ENCODE data around the gene EPB41L2. TPM values are rescaled to one million over a fixed set of nuclear protein-coding genes. Genes with fewer than 3 reads are reported as not detected.
"Not testable (repeated sequence)": the region's sequence is repeated elsewhere in the genome, so short reads cannot be mapped to it uniquely, and the experiment has no call there.

Gene EPB41L2
- polyA plus RNA-seq, 1 donor = 200 TPM

DNA sequence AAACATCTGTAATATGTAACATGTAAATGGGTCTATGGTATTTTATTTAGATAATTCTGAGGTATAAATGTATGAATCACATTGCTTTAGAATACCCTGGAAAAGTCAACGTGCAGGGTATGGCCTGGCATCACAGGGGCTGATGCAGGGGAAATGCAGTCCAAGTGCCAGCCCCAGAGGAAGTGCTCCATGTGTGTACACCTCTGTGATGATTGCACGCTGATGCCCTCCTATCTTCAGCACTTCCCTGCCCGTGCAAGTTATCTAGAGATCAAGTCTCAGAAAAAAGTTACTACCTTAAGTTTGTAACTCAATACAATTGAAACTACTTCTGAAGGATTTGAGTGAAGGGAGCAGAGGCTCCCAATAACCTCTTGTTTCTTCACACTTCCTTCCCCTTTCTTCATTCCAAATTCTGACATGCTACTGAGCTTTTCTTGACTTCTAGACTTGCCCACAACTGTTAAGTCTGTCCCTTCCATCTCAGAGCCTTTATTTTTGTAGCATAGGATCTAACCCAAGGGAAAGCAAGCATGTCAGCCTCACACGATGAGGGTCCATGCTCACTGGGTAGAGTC is 233.6 kb downstream of the EPB41L2 start:
- no peak for DNase-seq

DNA sequence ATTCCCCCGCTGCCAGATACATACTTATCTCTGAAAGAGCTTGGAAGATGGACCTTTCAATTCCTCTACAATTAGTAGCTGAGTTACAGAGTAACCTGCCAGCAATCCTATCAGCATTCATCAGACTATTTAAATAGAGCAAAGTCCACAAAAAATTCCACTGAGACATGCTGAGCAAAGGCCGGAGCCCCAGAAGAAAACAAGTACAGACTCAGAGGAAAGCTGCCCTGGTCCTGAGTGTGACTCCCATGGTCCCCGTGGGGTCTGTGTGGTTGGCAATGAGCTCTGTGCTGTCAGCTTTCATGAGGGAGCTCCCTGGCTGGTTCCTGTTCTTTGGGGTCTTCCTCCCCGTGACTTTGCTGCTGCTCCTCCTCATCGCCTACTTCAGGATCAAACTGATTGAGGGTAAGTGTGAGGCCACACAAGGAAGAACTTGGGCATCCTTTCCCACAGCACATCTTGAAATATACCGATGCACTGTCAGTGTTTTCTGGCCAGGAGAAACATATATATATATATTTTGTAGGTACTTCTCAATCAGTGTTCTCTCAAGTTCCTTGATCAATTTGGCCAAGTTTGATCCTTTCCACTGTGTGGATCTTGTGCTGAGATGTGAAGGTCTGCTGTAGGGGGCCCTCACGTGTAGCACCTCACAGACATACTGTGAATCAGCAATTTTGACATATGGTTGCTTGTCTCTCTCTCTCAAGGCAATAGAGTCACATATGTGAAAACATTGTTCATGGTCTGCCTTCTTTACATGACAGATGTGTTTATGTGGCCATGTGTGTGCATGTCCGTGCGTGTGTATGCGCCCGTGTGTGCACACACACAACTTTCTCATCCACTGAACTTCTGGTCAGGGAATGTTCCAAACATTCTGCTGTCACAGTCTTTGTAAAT is 235.5 kb downstream of the EPB41L2 start, which contains the start of gene SMLR1:
TSS of gene SMLR1 (plus strand) at position 160 of the 903 bp plus-strand sequence. CDS start at position 168, 8 bp downstream.
- no peak for DNase-seq

DNA sequence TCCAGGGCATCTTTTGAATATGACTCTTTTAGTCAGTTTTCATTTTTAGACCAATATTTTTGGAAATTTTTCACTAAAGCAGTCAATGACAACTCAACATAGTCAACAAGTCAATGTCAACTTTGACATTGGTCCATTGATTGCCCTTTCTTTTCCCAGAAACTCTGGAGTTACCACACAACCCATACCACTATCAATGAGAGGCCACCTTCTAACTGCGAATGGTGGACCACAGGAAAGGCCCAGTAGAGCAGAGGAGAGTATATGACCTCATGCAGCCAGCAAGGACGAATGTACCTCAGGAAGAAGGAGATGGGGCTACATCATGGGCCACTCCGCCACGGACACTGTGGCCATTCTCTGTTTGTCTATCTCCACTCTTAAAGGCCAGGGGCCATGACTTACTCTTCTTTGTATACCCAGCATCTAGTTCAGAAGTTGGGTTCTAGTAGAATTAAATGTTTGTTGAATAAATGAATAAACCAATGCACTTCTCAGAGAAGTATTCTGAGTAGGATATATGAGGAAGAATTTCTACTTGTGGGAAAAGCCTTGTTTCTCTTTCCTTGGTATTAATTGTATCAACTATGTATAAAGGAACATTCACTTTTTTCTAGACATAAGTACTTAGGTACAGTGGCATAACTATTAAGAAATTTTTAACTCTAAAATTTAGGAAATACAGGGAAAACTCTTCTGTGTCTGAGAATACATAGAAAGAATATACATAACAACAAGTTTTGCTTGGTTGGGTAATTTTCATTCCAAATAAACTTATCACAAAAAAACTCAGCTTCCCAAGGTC is 236.4 kb downstream of the EPB41L2 start:
- DNase-seq = no peak

DNA sequence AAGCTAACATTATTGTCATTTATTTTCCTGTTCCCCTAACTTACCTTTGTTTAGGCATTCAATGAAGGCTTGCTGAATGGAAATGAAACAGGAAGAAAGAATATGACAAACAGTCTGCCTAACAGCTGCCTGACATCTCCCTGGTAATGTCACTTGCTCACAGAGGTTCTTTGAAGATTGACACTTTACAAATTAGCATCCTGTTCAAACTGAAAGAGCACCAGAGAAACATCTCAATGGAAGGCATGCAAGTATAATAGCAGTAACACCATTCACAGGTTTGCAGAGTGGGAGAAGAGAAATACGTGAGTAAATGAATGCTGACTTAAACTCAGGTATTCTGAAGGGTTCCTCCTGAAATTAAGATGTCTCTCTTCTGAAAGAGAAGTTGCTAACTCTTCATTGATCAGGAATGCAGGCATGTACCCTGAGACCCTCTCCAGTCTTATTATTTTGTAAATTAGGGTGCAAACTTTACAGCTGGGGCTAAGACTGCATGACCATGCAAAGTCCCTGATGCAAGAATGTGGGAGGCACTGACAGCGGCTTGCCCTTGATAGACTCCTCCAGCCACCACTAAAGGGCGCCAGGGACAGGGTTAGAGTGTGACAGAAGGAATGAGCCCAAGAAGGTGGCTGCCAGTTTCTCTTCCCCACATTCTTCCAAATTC is 237.1 kb downstream of the EPB41L2 start:
- DNase-seq = no peak

DNA sequence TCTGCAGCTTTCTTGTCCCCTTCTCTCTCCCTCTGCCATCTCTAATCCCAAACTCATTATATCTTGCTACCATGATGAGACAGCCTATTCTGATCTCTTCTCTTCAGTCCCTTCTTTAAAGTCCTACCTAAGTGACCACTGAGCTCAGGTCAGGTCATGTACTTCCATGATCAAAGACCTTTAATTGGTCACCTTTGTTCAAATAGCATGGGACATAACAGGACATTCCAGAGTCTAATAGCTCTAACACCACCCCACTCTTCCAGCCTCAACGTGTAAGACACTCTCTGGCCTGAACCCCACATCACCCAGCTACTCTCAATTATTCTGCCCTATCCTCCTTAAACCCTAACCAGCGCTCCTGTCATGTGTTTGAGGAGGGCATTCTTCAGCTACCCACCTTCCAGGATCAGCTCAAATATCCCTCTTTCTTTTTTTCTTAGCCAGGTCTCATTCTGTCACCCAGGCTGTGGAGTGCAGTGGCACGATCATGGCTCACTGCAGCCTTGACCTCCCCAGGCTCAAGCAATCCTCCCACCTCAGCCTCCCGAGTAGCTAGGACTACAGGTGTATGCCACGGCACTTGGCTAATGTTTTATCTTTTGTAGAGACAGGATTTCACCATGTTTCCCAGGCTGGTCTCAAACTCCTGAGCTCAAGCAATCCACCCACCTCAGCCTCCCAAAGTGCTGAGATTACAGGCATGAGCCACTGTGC is 237.9 kb downstream of the EPB41L2 start:
- DNase-seq = no peak

DNA sequence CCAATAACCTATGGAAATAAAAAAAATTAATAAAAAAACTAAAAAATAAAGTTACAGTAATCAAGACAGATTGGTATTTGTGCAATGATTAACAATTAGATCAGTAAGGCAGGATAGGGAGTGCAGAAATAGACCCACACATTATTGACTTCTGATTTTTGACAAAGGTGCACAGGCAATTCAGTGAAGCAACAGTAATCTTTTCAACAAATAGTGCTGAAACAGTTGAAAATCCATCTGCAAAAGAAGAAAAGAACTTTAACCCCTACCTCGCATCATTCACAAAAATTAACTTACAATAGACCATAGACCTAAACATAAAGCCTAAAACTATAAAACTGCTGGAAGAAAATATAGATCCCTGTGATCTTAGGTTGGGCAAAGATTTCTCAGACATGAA is 240.3 kb downstream of the EPB41L2 start:
- no peak for DNase-seq

DNA sequence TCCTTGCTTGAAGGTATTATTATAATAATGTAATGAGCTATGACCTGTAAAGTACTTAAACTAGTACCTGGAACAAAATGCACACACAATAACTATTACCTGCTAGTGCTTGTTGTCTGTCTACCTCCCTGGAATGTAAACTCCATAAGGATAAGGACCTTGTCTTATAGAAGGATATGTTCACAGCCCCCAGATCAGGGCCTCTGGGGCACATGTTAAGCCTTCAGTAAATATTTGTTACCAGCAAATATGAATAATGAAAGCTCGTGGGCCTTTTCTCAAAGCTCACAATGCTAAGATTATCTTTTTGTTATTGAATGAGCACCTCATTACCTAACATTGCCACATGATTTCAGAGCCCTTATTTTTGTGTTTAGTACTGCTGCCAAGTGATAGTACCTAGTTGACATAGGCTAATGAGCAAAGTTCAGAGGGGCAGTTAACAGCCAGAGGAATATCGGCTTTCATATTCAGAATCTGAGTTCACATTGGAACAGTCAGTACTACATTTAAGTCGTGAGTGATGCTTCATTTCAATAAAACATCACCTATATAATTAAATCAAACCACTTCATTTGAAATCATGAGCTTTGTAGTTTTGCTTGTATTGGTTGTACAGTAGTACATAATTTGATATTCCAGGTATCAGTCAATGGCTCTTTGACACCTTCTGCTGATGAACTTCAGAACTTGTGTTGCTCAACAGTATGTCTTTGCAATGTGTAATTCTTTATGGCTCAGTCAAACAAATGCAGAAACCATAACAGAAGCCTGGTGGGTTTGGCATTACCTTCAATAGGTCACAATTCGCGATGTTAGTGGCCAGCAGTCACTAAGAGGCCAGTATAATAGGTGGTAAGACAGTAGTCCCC is 247.6 kb downstream of the EPB41L2 start:
- DNase-seq = no peak

DNA sequence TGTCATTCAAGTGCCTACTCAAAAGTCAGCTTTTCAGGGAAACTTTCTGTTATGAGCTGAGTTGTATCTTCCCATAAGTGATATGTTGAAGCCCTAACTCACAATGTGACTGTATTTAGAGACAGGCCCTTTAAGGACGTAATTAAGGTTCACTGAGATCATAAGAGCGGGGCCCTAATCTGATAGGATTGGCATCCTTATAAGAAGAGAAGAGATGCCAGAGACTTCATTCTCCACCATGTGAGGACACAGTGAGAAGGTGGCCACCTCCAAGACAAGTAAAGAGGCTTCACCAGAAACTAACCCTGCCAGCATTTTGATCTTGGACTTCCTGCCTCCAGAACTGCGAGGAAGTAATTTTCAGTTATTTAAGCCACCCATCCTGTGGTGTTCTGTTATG is 248.5 kb downstream of the EPB41L2 start:
- no peak for DNase-seq

DNA sequence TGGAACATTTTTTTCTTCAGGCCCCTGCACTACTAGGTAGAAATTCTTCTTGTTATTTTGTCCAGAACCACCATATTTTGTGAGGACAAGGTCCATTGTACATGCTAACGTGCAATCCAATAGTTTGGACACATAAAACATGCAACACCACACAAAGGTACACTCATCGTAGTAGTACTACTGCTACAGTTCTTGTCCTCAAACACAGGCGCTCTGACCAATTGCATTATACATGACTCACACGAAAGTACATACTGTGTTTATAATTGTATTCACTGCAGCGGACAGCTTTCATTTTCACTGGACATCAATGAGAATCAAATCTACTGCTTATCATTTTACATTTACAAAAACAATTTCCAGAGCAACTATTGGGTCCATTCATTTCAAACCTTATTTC is 251.1 kb downstream of the EPB41L2 start:
- no peak for DNase-seq

DNA sequence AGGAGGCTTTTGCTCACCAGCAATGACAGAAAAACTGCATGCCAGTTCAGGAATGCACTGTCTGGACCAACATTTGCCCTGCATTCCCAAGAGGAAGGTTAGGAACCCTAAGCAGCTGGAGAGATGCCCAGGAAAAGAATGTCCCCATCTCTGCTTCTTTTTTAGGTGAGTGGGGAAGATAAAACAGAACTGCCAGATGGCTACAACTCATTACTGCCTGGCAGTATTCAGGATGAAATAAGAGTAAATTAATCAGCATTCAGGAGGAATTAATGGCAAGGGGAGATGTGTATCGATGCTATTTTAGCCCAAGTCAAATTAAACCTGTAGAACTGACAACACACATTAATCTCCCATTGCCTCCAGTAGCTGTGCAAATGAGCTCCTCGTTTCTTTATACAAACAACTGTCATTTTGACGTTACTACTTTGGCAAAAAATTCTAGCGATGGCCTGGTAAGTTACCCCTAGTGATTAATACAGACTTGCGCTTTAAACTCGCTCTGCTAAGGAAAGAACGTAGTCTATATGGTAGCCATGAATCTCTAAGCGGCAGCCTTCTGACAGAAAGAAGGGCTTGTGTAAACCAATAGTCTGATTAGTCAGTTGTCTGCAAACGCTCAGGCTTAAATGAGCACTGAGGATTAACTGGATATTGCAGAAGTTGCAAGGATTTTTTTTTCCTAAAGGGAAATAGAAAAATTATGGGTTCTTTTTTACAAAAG is 252.6 kb downstream of the EPB41L2 start:
- DNase-seq = no peak

DNA sequence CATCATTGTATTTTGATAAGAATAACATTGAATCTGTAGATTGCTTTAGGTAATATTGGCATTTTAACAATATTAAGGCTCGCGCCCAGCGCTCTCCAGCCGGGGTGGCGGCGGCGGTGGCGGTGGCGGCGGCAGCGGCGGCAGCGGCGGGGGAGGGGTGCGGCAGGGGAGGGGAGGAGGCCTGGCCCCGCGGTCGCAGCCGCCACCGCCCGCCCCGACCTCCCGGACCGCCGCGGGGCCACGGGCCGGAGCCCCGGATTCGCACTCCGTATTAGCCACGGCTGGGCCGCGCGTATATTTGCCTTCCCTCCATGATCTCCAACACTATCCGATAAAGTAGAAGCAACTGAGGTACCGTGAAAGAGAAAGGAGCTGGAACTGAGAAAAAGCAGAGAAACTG is 261.7 kb downstream of the EPB41L2 start:
- DNase-seq = not testable (repeated sequence)

DNA sequence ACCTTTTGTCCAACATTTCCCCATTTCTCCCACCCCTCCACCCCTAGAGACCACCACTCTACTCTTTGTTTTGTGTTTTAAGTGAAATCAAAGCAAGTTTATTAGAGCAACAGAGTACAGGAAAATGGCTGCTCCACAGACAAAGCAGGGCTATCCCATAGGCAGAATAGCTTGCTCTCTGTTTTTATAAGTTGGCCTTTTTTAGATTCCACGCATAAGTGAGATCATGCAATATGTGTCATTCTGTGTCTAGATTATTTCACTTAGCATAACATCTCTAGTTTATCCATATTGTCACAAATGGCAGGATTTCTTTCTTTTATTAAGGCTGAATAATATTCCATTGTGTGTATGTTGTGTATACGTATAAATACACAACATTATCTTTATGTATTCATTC is 266.0 kb downstream of the EPB41L2 start:
- DNase-seq = no peak

DNA sequence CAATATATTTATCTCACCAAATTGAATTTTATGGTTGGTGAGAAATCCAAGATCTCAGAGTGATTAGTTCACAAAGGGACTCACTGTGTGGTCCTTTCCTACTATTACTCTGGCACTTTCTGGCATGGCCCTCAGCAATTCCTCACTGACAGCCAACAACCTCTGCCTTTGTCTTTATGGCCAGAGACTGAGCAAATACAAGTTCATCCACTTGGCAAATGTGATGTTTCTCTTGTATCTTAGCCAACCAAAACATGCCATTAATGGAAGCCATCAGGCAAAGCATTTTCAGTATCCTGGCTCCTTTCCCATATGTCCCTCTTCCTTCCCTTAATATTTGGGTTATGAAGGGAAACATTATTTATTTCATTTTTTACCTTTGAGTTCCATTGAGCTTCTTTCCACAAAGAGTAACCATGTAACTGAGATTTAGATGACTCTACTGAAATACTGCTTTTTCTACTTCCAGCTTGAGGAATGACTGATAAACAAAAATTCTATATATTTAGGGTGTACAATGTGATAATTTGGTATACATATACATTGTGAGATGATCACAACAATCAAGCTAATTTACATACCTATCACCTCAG is 266.6 kb downstream of the EPB41L2 start:
- no peak for DNase-seq

DNA sequence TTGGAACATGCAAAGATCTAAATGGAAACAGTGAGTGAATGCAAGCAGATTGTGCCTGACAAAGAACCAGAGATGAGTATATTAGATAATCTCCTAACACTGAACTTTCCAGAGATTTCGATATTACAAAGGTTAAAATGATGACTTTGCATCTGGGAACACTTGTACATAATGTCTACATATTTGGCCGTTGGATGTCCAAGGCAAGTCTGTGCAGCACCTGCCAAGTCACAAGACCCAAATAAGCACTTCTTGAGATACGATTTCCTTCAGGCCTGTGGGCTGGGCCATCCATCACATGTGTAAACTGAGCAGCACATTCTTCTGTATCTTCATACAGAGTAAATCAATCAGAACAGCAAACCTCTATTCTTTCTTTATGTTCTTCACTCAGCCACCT is 268.3 kb downstream of the EPB41L2 start:
- no peak for DNase-seq

DNA sequence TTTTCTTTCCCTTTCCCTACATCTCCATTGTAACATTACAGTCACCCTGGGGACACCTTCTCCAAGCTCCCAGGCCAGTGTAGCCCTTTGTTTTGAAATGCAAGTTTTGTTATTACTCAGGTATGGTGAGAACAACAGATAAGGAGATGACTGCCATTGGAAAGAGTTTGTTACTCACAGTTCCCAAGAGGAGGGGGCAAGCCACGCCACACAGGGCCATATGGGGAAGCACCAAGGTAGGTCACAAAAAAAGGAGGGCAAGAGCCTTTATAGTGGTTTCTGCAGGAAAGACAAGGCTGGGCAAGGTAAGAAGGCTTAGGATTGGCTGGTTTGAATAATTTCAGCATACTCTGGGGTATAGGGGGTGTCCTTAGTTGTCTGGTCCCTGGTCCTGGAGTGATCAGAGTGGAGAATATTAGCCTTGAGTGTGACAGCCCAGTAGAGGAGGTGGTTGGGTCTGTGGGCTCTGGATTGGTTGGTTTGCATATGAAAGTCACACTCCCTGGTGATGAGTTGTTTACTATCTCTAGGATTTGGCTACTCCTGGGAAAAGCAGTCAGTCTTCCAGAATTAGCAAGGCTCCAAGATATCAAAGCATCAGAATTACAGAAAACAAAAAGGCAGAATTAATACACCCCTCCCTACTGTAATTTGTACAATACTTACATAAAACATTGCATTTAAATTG is 268.9 kb downstream of the EPB41L2 start:
- no peak for DNase-seq

Data from hindlimb muscle (tissue), 1 donor.